Activated CD4-positive, alpha-beta memory T cell treated with anti-CD3 and anti-CD28 coated beads, Interleukin-2, amount 10 ng/mL, durations not matched to agents 7 days and 5 days (primary cell): Measurements from ENCODE around the gene PPP1R8. TPM values are rescaled to one million over a fixed set of nuclear protein-coding genes. Genes with fewer than 3 reads are reported as not detected.

ENCODE experiments used
- CTCF ChIA-PET: fragments of 350-600 bp; sonication (Branson Sonifier 250); formaldehyde crosslinking; loops from one replicate; lab custom pipeline; 2021; ENCODE audit warnings: antibody characterized with exemption, inconsistent platforms; lab: Charles Lee
- POLR2A ChIA-PET: fragments of 350-600 bp; sonication (Branson Sonifier 250); formaldehyde crosslinking; loops from one replicate; lab custom pipeline; 2021; ENCODE audit warnings: antibody characterized with exemption; lab: Charles Lee
- DNase-seq: peaks from one replicate; pipeline ENCODE4 v3.0.0-alpha.2; 2020
- H3K27ac Mint-ChIP-seq: one replicate; pipeline ENCODE4 v1.8.0; 2021; ENCODE audit warnings: mild to moderate bottlenecking, mixed read lengths
- H3K27me3 Mint-ChIP-seq: one replicate; pipeline ENCODE4 v1.8.0; 2021; ENCODE audit warnings: mixed read lengths
- H3K36me3 Mint-ChIP-seq: one replicate; pipeline ENCODE4 v1.8.0; 2021; ENCODE audit warnings: low read depth, mixed read lengths
- H3K4me1 Mint-ChIP-seq: one replicate; pipeline ENCODE4 v1.8.0; 2021; ENCODE audit warnings: mixed read lengths
- H3K4me3 Mint-ChIP-seq: one replicate; pipeline ENCODE4 v1.8.0; 2021; ENCODE audit warnings: mild to moderate bottlenecking, mixed read lengths
- H3K9me3 Mint-ChIP-seq: one replicate; pipeline ENCODE4 v1.8.0; 2021; ENCODE audit warnings: mixed read lengths
- total RNA-seq, 2 experiments: library from RNA; stranded (reverse); gene quantifications; one replicate each; pipeline ENCODE4 v1.2.3, GENCODE V29; 2021

PPP1R8 gene
- total RNA-seq, 2 experiments from 2014 or later, result 48.5 to 51.2 TPM

DNA sequence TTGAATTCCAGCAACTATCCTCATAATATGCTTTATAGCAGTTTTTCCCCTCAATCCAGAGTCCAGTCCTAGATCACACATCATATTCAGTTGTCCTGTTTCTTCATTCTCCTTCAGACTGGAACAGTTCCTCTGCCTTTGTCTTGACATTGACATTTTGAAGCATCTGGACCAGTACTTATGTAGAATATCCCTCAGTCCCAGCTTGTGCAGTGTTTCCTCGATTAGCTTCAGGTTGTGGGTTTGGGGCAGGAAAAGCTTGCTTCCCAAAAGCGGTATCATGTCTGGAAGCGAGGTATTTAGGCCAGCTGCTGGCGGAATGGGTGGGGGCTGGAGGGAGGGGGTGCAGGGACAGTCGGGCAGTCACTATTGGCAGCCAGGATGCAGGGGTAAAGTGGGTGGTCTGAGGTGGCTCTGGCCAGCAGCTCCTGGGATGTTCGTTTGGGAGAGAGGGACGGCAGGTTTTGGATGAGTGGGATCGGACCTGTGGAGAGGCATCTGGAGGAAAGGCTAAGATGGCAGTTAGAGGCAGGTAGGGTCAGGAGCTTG, 48.3 kb downstream of the PPP1R8 start:
- peaks cover 42% of the 10 kb centered on the region for H3K4me1 Mint-ChIP-seq
- no peak overlapping the region for H3K27ac Mint-ChIP-seq
- H3K4me3 Mint-ChIP-seq, result no peak overlapping the region
- CTCF ChIA-PET, result no interaction called here
- no peaks in the 10 kb centered on the region for H3K27me3 Mint-ChIP-seq
- POLR2A ChIA-PET, result interaction anchor here (2.0 kb wide), 1 partner anchor 11 kb away, joined by 7 read pairs; no protein-coding TSS in a partner anchor
- no peak for DNase-seq
- peaks cover 67% of the 10 kb centered on the region for H3K36me3 Mint-ChIP-seq
- H3K9me3 Mint-ChIP-seq, result no peaks in the 10 kb centered on the region

DNA sequence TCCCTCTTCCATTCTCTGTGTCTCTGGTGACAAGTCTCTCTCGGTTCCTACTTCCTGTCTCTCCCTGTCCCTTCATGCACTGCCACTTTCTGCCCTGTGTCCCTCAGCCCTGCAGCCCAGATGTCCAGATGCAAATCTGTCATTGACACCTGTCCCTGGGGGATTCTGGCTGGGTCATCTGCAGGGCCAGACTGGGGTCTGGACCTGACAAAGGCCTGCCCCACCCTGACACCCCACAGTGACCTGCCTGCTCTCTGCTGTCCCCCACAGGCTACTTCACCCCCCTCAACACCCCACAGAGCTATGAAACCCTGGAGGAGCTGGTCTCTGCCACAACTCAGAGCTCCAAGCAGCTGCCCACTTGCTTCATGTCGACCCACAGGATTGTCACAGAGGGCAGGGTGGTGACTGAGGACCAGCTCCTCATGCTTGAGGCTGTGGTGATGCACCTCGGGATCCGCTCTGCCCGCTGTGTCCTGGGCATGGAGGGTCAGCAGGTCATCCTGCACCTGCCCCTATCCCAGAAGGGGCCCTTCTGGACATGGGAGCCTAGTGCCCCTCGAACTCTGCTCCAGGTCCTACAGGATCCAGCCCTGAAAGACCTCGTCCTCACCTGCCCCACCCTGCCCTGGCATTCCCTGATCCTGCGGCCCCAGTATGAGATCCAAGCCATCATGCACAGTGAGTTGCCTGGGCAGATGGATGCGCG, 48.9 kb downstream of the PPP1R8 start:
- no peaks in the 10 kb centered on the region for H3K9me3 Mint-ChIP-seq
- no peak for DNase-seq
- peaks cover 74% of the 10 kb centered on the region for H3K36me3 Mint-ChIP-seq
- H3K27me3 Mint-ChIP-seq, result no peaks in the 10 kb centered on the region
- no peak overlapping the region for H3K4me3 Mint-ChIP-seq
- ChIA-PET CTCF (interaction anchor here (0.6 kb wide), 1 partner anchor 48 kb away, joined by 3 read pairs; no protein-coding TSS in a partner anchor), POLR2A (interaction anchor here (0.6 to 2.0 kb wide), 2 partner anchors 10 to 11 kb away, joined by 4 to 7 read pairs; no protein-coding TSS in a partner anchor)
- H3K27ac Mint-ChIP-seq, result peak overlapping the region; percentile 8
- peaks cover 48% of the 10 kb centered on the region for H3K4me1 Mint-ChIP-seq

DNA sequence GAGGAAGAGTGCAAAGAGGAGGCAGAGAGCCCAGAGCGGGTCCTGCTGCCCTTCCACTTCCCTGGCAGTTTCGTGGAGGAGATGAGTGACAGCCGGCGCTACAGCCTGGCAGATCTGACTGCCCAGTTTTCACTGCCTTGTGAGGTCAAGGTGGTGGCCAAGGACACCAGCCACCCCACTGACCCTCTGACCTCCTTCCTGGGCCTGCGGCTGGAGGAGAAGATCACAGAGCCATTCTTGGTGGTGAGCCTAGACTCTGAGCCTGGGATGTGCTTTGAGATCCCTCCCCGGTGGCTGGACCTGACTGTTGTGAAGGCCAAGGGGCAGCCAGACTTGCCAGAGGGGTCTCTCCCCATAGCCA, 51.9 kb downstream of the PPP1R8 start:
- H3K36me3 Mint-ChIP-seq, result peaks cover 89% of the 10 kb centered on the region
- H3K4me1 Mint-ChIP-seq, result peaks cover 57% of the 10 kb centered on the region

DNA sequence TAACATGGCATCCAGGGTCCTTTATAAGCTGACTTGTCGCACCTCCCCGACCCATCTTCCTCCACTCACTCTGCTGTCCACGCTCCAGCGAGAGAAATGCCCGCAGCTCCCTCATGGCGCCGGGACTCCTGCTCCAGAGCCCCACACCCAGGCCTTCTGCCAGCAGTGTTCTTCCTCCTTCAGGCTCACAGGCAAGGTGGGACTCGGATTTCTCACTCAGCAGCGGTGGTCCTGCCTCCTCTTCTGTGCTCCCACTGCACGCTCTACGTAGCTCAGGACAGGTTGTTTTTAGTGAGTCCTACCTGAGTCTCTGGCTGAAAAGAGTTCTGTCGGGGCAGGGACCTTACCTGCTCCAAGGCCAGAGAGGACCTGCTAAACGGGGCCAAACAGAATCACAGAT, 53.0 kb downstream of the PPP1R8 start:
- CTCF ChIA-PET, result no interaction called here
- Mint-ChIP-seq H3K27me3 (no peaks in the 10 kb centered on the region), H3K4me3 (no peak overlapping the region), H3K4me1 (peaks cover 54% of the 10 kb centered on the region), H3K27ac (peak overlapping the region; percentile 31), H3K9me3 (no peaks in the 10 kb centered on the region), H3K36me3 (peaks cover 82% of the 10 kb centered on the region)
- no peak for DNase-seq
- POLR2A ChIA-PET, result interaction anchor here (1.2 to 1.3 kb wide), 2 partner anchors 10 to 14 kb away, joined by 4 read pairs; partner anchors contain the start of gene THEMIS2

More for the DNA sequence above, 51.9 kb downstream of the PPP1R8 start:
- Mint-ChIP-seq H3K9me3 (no peaks in the 10 kb centered on the region), H3K27ac (no peak overlapping the region), H3K27me3 (no peaks in the 10 kb centered on the region), H3K4me3 (no peak overlapping the region)
- ChIA-PET POLR2A (no interaction called here), CTCF (no interaction called here)
- no peak for DNase-seq

DNA sequence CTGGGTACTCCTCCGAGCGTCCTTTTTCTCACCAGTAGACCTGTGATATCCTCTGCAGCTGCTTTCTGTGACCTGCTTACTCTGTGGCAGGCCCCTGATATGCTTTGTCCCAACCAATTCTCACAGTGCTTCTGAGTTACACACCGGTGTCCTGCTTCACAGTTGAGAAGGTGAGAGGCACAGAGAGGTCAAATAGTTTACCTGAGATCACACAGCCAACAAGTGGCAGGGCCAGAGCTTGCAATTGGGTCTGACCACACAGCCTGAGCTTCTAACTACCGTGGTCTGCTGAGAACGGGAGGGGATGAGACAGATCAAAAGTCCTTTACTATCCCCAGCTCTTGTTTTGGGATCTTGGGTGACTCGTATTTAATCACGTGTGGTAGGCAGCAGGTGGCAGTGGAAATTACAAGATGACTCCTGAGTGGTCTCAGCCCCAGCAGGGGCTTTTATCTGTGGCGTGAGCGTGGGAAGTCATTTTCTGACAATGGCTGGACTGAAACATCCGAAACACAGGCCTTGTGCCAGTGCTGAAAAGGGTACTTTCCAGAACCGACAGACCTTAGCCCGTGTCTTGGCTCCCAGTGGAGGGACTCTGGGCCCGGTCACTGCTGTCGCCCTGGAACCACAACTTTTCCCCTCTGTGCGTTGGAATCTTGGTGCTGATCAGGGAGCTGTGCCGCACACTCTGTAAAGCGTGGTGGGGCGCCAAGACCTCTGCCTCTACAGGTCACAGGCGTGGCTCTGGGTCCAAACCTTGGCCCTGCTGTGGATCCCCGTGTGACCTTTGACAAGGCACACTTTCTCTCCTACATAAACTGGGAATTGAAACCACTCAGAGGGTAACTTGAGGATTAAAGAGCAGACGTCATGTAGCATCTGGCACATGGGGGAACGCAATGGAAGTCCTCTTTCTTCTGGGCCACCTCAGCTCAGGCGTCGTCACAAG, 53.7 kb downstream of the PPP1R8 start:
- CTCF ChIA-PET, result no interaction called here
- Mint-ChIP-seq H3K4me1 (peaks cover 58% of the 10 kb centered on the region), H3K4me3 (no peak overlapping the region), H3K27me3 (no peaks in the 10 kb centered on the region), H3K36me3 (peaks cover 83% of the 10 kb centered on the region), H3K27ac (peak overlapping the region; percentile 47), H3K9me3 (no peaks in the 10 kb centered on the region)
- POLR2A ChIA-PET, result interaction anchor here (1.2 to 1.3 kb wide), 2 partner anchors 11 to 15 kb away, joined by 4 read pairs; partner anchors contain the start of gene THEMIS2
- no peak for DNase-seq

DNA sequence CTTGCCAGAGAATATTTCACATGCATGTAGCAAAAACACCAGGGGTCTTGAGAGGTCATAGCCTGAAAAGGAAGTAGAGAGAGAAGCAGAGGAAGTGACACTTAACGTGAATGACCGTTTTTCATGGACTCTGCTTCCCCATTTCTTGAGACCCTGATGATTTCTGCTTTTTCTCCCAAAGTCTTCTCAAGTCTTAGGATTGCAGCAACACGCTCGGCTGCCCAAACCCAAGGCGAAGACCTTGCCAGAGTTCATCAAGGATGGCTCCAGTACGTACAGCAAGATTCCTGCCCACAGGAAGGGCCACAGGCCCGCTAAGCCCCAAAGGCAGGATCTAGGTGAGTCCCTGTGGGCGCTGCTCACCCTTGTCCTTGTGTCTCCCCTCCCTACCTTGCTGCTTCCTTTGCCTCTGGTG, 54.5 kb downstream of the PPP1R8 start:
- POLR2A ChIA-PET, result no interaction called here
- H3K36me3 Mint-ChIP-seq, result peaks cover 78% of the 10 kb centered on the region
- peak overlapping the region; percentile 90 for H3K27ac Mint-ChIP-seq

DNA sequence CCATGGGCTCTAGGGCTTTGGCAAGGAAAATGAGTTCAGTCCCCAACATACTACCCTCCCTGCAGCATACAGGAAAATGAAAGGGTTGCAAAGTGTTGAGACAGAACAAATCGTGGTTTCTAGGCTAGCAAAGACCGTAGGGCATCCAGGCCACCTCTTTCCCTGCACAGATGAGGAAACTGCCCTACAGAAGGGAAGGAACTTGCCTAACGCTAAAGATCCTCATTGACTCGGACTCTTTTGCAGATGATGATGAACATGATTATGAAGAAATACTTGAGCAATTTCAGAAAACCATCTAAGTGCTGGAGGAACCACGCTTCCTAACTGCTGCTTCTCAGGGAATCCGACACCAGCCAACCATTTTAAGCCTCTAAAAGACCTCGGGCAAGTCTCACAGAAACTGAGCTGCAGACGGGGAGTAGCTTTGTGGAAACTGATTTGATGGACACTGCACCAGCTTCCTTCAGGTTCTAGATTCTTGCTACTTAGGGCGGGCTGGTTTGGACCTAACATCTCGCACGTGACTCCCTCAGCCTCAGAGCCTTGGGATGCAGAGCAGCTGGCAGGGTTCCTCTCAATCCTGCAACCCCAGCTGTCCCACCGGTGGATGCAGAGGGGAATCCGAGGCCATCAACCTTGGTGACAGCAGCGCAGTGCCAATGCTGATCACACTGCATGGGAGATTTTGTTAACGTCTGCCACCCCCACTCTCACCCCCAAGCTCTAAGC, 55.2 kb downstream of the PPP1R8 start:
- POLR2A ChIA-PET, result interaction anchor here (0.9 to 2.6 kb wide), 5 partner anchors 8 to 107 kb away, joined by 3 to 22 read pairs (median 8); no protein-coding TSS in a partner anchor
- H3K4me3 Mint-ChIP-seq, result no peak overlapping the region
- H3K27me3 Mint-ChIP-seq, result no peaks in the 10 kb centered on the region
- H3K4me1 Mint-ChIP-seq, result peaks cover 65% of the 10 kb centered on the region
- H3K27ac Mint-ChIP-seq, result peak overlapping the region; percentile 90
- no peak for DNase-seq
- CTCF ChIA-PET, result no interaction called here
- peaks cover 83% of the 10 kb centered on the region for H3K36me3 Mint-ChIP-seq
- no peaks in the 10 kb centered on the region for H3K9me3 Mint-ChIP-seq

More for the DNA sequence above, 54.5 kb downstream of the PPP1R8 start:
- Mint-ChIP-seq H3K4me3 (no peak overlapping the region), H3K4me1 (peaks cover 60% of the 10 kb centered on the region), H3K27me3 (no peaks in the 10 kb centered on the region), H3K9me3 (no peaks in the 10 kb centered on the region)
- CTCF ChIA-PET, result no interaction called here
- DNase-seq, result no peak

DNA sequence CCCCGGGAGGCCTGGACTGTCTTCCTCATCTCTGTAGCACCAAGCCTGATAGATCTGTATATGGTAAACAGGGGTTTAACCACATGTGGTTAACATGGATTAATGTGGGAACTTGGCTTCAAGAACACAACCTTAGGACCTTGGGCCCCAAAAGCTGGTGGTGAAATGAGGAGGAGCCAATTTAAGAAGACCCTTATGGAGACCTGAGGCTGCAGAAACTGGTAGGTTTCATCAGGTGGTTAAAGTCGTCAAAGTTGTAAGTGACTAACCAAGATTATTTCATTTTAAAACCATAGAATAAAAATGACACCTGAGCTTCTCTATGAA, 55.7 kb downstream of the PPP1R8 start:
- no peak overlapping the region for H3K4me3 Mint-ChIP-seq
- H3K27me3 Mint-ChIP-seq, result no peaks in the 10 kb centered on the region
- H3K9me3 Mint-ChIP-seq, result no peaks in the 10 kb centered on the region
- DNase-seq, result no peak
- CTCF ChIA-PET, result no interaction called here
- peaks cover 86% of the 10 kb centered on the region for H3K36me3 Mint-ChIP-seq
- POLR2A ChIA-PET, result interaction anchor here (0.9 to 2.6 kb wide), 8 partner anchors 9 to 106 kb away, joined by 3 to 22 read pairs (median 6); partner anchors contain the start of gene THEMIS2
- H3K4me1 Mint-ChIP-seq, result peaks cover 70% of the 10 kb centered on the region
- peak overlapping the region; percentile 90 for H3K27ac Mint-ChIP-seq

DNA sequence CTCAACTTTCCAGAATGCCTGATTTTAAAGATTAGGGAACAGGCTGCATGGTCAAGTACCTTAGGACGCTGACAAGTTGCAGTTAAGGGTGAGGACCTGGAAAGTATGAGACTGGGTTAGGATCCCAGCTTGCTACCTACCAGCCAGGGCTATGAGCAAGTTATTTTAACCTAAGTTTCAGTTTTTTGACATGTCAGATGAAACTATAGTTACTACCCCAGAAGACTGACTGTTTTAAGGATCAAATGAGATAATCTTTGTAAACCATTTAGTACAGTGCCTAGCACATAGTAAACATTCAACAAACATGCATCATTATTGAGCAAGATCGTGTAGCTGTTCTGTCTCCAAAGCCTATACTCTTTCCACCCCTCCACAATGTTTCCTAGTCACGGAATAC, 56.2 kb downstream of the PPP1R8 start:
- ChIA-PET CTCF (interaction anchor here (1.2 kb wide), 1 partner anchor 94 kb away, joined by 3 read pairs; no protein-coding TSS in a partner anchor), POLR2A (interaction anchor here (0.8 to 2.6 kb wide), 9 partner anchors 9 to 106 kb away, joined by 3 to 22 read pairs (median 6); partner anchors contain the start of gene THEMIS2)
- Mint-ChIP-seq H3K27ac (peak overlapping the region; percentile 90), H3K4me1 (peaks cover 75% of the 10 kb centered on the region), H3K9me3 (no peaks in the 10 kb centered on the region), H3K27me3 (no peaks in the 10 kb centered on the region), H3K36me3 (peaks cover 88% of the 10 kb centered on the region), H3K4me3 (peak overlapping the region; percentile 61)
- no peak for DNase-seq

DNA sequence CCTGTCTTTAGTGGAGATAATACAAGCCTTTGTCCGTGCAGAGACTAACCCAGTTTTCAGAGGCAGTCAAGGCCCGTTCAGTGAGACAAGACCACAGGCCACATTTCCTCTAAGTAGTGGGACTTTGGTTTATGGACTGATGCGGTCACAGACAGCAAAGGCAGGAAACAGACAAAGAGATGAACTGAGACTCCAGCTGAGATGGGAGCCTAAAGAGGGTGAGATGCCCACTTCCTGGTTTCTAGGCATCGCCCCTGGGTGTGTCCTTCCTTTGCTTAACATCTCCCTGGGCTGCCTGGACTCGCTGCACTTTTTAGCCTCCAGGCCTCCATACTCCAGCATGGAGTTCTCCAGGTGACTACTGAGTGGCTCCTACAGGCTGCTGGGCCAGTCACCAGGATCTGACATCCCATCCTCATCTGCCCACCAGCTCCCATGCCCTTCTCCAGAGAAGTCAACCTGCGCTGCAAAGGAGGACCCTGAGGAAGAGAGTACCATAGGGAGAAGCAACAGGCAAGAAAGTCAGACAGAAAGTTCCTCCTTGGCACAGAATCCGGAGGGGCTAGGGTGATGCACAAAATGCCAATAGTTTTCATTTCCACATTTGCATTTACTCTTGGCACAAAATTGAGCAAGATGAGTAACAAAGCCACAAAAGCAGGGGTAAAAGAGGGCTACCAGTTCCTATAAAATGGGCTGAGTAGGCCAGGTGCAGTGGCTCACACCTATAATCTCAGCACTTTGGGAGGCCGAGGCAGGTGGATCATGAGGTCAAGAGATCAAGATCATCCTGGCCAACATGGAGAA, 56.8 kb downstream of the PPP1R8 start:
- H3K4me1 Mint-ChIP-seq, result peaks cover 81% of the 10 kb centered on the region
- DNase-seq, result peak; percentile 70
- peak overlapping the region; percentile 90 for H3K27ac Mint-ChIP-seq
- no peaks in the 10 kb centered on the region for H3K27me3 Mint-ChIP-seq
- ChIA-PET CTCF (interaction anchor here (0.7 to 1.2 kb wide), 2 partner anchors 94 to 115 kb away, joined by 3 read pairs; no protein-coding TSS in a partner anchor), POLR2A (interaction anchor here (0.8 to 2.6 kb wide), 7 partner anchors 10 to 45 kb away, joined by 3 to 22 read pairs (median 5); partner anchors contain the start of gene THEMIS2)
- peaks cover 88% of the 10 kb centered on the region for H3K36me3 Mint-ChIP-seq
- peak overlapping the region; percentile 61 for H3K4me3 Mint-ChIP-seq
- H3K9me3 Mint-ChIP-seq, result no peaks in the 10 kb centered on the region

DNA sequence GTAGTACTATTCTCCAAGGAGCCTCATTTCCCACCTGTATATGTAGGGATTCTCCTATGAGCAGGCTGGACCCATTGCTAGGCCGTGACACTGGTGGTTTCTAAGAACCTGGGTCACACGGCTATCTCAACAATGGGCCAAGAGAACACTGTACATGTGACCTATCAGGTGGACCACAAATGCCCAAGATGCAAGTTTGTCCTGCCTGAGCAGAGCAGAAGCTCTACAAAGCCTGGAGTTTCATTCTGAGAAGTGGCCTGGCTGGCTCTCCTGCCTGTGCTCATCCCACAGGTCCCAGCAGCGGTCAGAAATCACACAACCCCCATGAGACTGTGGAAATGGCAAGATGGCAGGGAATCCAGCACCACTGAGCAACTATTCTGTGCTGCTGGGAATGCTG, 58.9 kb downstream of the PPP1R8 start:
- DNase-seq, result no peak
- Mint-ChIP-seq H3K27me3 (no peaks in the 10 kb centered on the region), H3K4me3 (no peak overlapping the region), H3K27ac (peak overlapping the region; percentile 90), H3K36me3 (peaks cover 86% of the 10 kb centered on the region), H3K9me3 (no peaks in the 10 kb centered on the region), H3K4me1 (peaks cover 79% of the 10 kb centered on the region)
- ChIA-PET CTCF (interaction anchor here (0.6 kb wide), 1 partner anchor 519 kb away, joined by 6 read pairs; no protein-coding TSS in a partner anchor), POLR2A (interaction anchor here (2.5 kb wide), 1 partner anchor 10 kb away, joined by 7 read pairs; no protein-coding TSS in a partner anchor)
